ENCODE data around the gene DRAM1.
"Not testable (repeated sequence)": the region's sequence is repeated elsewhere in the genome, so short reads cannot be mapped to it uniquely, and the experiment has no call there.

Gene DRAM1

GRCh38 chr12:101876861-101877805 lies at the start of gene DRAM1:
Gene DRAM1 (plus strand): TSS chr12:101877580. CDS start chr12:101877790, 210 bp downstream.
- DNase-seq (ENCODE audit: low spot score) = peak; percentile 77

GRCh38 chr12:101828463-101829196 lies 48.8 kb upstream of the DRAM1 start:
- no peak for DNase-seq (ENCODE audit: low spot score)

GRCh38 chr12:101829639-101830366 lies 47.6 kb upstream of the DRAM1 start:
- DNase-seq (ENCODE audit: low spot score) = no peak

GRCh38 chr12:101830367-101831325 lies 46.7 kb upstream of the DRAM1 start, which contains the start of gene GNPTAB:
Gene GNPTAB (minus strand): TSS chr12:101830959. CDS start chr12:101830675, 284 bp downstream.
- peak; percentile 96 for DNase-seq (ENCODE audit: low spot score)

GRCh38 chr12:101832030-101832429 lies 45.4 kb upstream of the DRAM1 start:
- DNase-seq (ENCODE audit: low spot score) = no peak

- DNase-seq (ENCODE audit: low spot score) = peak; percentile 20
Observed at GRCh38 chr12:101838628-101839323, 38.6 kb upstream of the DRAM1 start.

GRCh38 chr12:101839324-101840283 lies 37.8 kb upstream of the DRAM1 start:
- DNase-seq (ENCODE audit: low spot score) = peak; percentile 83

GRCh38 chr12:101841069-101841468 lies 36.3 kb upstream of the DRAM1 start:
- no peak for DNase-seq (ENCODE audit: low spot score)

GRCh38 chr12:101845137-101845711 lies 32.2 kb upstream of the DRAM1 start:
- no peak for DNase-seq (ENCODE audit: low spot score)

- DNase-seq (ENCODE audit: low spot score) = no peak
Observed at GRCh38 chr12:101847325-101847724, 30.1 kb upstream of the DRAM1 start.

GRCh38 chr12:101850199-101850598 lies 27.2 kb upstream of the DRAM1 start:
- no peak for DNase-seq (ENCODE audit: low spot score)

GRCh38 chr12:101852998-101853397 lies 24.4 kb upstream of the DRAM1 start:
- DNase-seq (ENCODE audit: low spot score) = no peak

GRCh38 chr12:101854747-101855146 lies 22.6 kb upstream of the DRAM1 start:
- DNase-seq (ENCODE audit: low spot score) = no peak

- DNase-seq (ENCODE audit: low spot score) = no peak
Observed at GRCh38 chr12:101855364-101855884, 22.0 kb upstream of the DRAM1 start.

- no peak for DNase-seq (ENCODE audit: low spot score)
Observed at GRCh38 chr12:101855976-101856375, 21.4 kb upstream of the DRAM1 start.

GRCh38 chr12:101856614-101857013 lies 20.8 kb upstream of the DRAM1 start:
- DNase-seq (ENCODE audit: low spot score) = not testable (repeated sequence)

- DNase-seq (ENCODE audit: low spot score) = no peak
Observed at GRCh38 chr12:101857043-101857558, 20.3 kb upstream of the DRAM1 start.

- no peak for DNase-seq (ENCODE audit: low spot score)
Observed at GRCh38 chr12:101858361-101858760, 19.0 kb upstream of the DRAM1 start.

Data from CD4-positive, alpha-beta T cell treated with Interleukin-2 at 100 ng/mL for 4 hours (primary cell).